ENCODE measurements around the gene TMEM233.
A peak's percentile ranks its signal among the peaks of the same experiment; 100 is the strongest.

DNA sequence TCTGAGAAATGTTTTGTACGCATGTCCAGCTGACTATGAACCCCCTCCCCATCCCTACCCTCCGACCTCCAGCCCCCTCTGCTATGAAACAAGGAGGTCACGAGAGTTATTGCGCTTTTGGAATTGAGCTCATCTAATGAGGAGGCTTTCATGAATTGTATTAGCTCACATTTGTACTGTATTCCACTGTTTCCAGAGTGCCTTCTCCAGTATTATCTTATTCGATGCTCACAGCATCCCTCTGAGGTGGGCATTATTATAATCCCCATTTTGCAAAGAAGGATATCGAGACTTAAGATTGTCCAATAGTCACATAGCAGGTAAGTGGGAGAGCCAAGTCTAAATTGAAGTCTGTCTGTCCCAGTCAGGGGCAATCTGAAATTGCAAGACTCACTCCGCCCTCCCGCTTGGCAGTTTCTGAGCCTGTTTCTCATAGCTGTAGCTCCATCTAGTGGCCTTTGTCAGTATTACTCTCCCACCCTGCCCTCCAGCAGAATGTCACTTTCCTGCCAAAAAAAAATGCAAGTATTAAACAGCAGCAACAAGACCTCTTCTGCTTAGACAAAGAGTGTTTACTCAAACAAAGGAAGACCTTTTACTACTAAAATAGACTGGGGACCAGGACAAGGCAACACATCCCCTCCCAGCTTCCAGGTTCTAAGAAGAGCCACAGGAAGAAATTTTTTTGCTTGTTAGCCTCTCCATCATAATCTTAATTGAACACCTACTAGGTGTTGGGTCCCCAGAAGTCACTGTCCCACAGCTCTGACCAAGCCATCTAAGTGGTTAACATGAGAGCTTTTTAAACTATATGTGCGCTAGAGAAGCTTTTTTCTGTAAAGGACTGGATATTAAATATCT is 48.6 kb upstream of the TMEM233 start:
- no peak for TF ChIP-seq POLR2A (IDR thresholded peaks at IDR 0.05)
- TF ChIP-seq, protein P1, sequence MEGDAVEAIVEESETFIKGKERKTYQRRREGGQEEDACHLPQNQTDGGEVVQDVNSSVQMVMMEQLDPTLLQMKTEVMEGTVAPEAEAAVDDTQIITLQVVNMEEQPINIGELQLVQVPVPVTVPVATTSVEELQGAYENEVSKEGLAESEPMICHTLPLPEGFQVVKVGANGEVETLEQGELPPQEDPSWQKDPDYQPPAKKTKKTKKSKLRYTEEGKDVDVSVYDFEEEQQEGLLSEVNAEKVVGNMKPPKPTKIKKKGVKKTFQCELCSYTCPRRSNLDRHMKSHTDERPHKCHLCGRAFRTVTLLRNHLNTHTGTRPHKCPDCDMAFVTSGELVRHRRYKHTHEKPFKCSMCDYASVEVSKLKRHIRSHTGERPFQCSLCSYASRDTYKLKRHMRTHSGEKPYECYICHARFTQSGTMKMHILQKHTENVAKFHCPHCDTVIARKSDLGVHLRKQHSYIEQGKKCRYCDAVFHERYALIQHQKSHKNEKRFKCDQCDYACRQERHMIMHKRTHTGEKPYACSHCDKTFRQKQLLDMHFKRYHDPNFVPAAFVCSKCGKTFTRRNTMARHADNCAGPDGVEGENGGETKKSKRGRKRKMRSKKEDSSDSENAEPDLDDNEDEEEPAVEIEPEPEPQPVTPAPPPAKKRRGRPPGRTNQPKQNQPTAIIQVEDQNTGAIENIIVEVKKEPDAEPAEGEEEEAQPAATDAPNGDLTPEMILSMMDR (IDR thresholded peaks at IDR 0.05 in 4 of 5, conservative IDR thresholded peaks at IDR 0.05 in 1 of 5): peak; percentile 69 to 87 (median 81)

All from gastrocnemius medialis (tissue), 4 donors.